GM12878 (cell line): ENCODE data around the gene ST7. TPM values are rescaled to one million over a fixed set of nuclear protein-coding genes. Genes with fewer than 3 reads are reported as not detected.

Experiments used
- ATAC-seq: fragments of 200-7000 bp; cut with Tn5 transposase; 3 replicates; pipeline ENCODE4 v1.9.1; 2020; ENCODE audit warnings: mild to moderate bottlenecking, moderate library complexity
- BruUV-seq: library from RNA; stranded (reverse); fragments of 400-500 nt; replicated peaks from 2 replicates; lab custom pipeline; 2021; lab: Mats Ljungman, UMichigan
- CTCF ChIA-PET: fragments of 300-600 bp; sonication (Branson Sonifier 250); formaldehyde crosslinking; extraction: SDS; loops from one replicate; lab custom pipeline; 2021; ENCODE audit warnings: inconsistent platforms; lab: Yijun Ruan, JAX
- POLR2A ChIA-PET: fragments of 350-600 bp; formaldehyde crosslinking; extraction: SDS; loops from one replicate; lab custom pipeline; 2021; ENCODE audit warnings: inconsistent platforms; lab: Charles Lee
- RAD21 ChIA-PET: fragments of 300-600 bp; sonication (Branson Sonifier 250); formaldehyde crosslinking; loops from one replicate; lab custom pipeline; 2023; ENCODE audit warnings: antibody characterized with exemption; ENCODE audit not compliant: unreplicated experiment; lab: Charles Lee
- SMC1A ChIA-PET: fragments of 300-600 bp; sonication (Branson Sonifier 250); formaldehyde crosslinking; loops from one replicate; lab custom pipeline; 2023; ENCODE audit not compliant: unreplicated experiment, uncharacterized antibody; lab: Charles Lee
- DNase-seq: peaks from one replicate; pipeline ENCODE4 v3.0.0-alpha.2; 2011; ENCODE audit warnings: low read depth, low spot score
- FAIRE-seq: peaks from 3 replicates; lab custom pipeline; 2011; peaks lifted over from hg19 to GRCh38; lab: Jason Lieb, UNC
- H2AFZ ChIP-seq: 2 replicates; pipeline ENCODE4 v1.6.0; 2011; ENCODE audit warnings: low read depth, low read length, control low read depth; ENCODE audit not compliant: control insufficient read depth
- H3K27ac ChIP-seq: 2 replicates; pipeline ENCODE4 v1.5.1; 2011; ENCODE audit warnings: control low read depth; ENCODE audit not compliant: control insufficient read depth, insufficient read depth
- H3K27me3 ChIP-seq, 2 experiments: replicated peaks in 1 of 2; 2 replicates each; pipeline versions ENCODE4 v1.6.0 to v1.6.1; 2011; ENCODE audit warnings: low read length in 1 of 2; ENCODE audit not compliant: control insufficient read depth in 2 of 2, insufficient read depth in 2 of 2
- H3K36me3 ChIP-seq, 2 experiments: 2 replicates each; pipeline ENCODE4 v1.5.1; 2011; ENCODE audit warnings: low read length in 1 of 2; ENCODE audit not compliant: control insufficient read depth in 2 of 2, insufficient read depth in 2 of 2
- H3K4me1 ChIP-seq: 2 replicates; pipeline ENCODE4 v1.6.1; 2011; ENCODE audit warnings: mild to moderate bottlenecking, low read length, moderate library complexity, mixed read lengths; ENCODE audit not compliant: control insufficient read depth, insufficient read depth
- H3K4me2 ChIP-seq: 2 replicates; pipeline ENCODE4 v1.6.0; 2011; ENCODE audit warnings: control low read depth; ENCODE audit not compliant: control insufficient read depth, insufficient read depth
- H3K4me3 ChIP-seq: fragments of 200-600 bp; sonication (generic); 2 replicates; pipeline ENCODE4 v1.5.1; 2016
- H3K79me2 ChIP-seq: 2 replicates; pipeline ENCODE4 v1.6.0; 2011; ENCODE audit warnings: low read length; ENCODE audit not compliant: control insufficient read depth, insufficient read depth
- H3K9ac ChIP-seq: 2 replicates; pipeline ENCODE4 v1.8.0; 2011; ENCODE audit warnings: low read length, control low read depth, mixed read lengths; ENCODE audit not compliant: control insufficient read depth, insufficient read depth
- H3K9me3 ChIP-seq: replicated peaks from 3 replicates; pipeline ENCODE4 v1.5.1; 2011; ENCODE audit warnings: mild to moderate bottlenecking, low read length; ENCODE audit not compliant: control insufficient read depth, insufficient read depth
- H4K20me1 ChIP-seq: 2 replicates; pipeline ENCODE4 v1.6.0; 2011; ENCODE audit not compliant: control insufficient read depth, insufficient read depth
- BCL3 ChIP-seq: IDR thresholded peaks from 2 replicates; pipeline ENCODE4 v1.6.1; 2011; ENCODE audit warnings: borderline replicate concordance, low read depth, mild to moderate bottlenecking, moderate library complexity, low read length; ENCODE audit not compliant: insufficient read depth, poor library complexity, severe bottlenecking
- BRCA1 ChIP-seq: IDR thresholded peaks from 2 replicates; pipeline ENCODE4 v1.6.1; 2011; ENCODE audit warnings: low read depth, low read length, improper control_type of control experiment
- CREB1 ChIP-seq: IDR thresholded peaks from 2 replicates; pipeline ENCODE4 v1.6.1; 2012; ENCODE audit warnings: low read depth, mild to moderate bottlenecking, inconsistent platforms
- FOXK2 ChIP-seq: fragments of 450-650 bp; IDR thresholded peaks from 2 replicates; pipeline ENCODE4 v1.6.1; 2017; ENCODE audit warnings: mild to moderate bottlenecking, moderate library complexity
- IKZF1 ChIP-seq: fragments of 450-650 bp; conservative IDR thresholded peaks from 2 replicates; pipeline ENCODE4 v1.6.1; 2017; ENCODE audit warnings: antibody characterized with exemption, mild to moderate bottlenecking
- IRF5 ChIP-seq: fragments of 450-650 bp; IDR thresholded peaks from 2 replicates; pipeline ENCODE4 v1.6.1; 2017; ENCODE audit warnings: borderline replicate concordance
- NRF1 ChIP-seq: conservative IDR thresholded peaks from 2 replicates; pipeline ENCODE4 v1.6.1; 2011; ENCODE audit warnings: mild to moderate bottlenecking, low read depth, low read length, improper control_type of control experiment
- PBX3 ChIP-seq: IDR thresholded peaks from 2 replicates; pipeline ENCODE4 v1.6.1; 2011; ENCODE audit warnings: mild to moderate bottlenecking, low read depth, low read length, moderate library complexity; ENCODE audit not compliant: insufficient replicate concordance
- RBBP5 ChIP-seq: fragments of 200-600 bp; sonication (generic); conservative IDR thresholded peaks from 2 replicates; pipeline ENCODE4 v1.6.1; 2016
- REST ChIP-seq: IDR thresholded peaks from 2 replicates; pipeline ENCODE4 v1.6.1; 2012; ENCODE audit warnings: mild to moderate bottlenecking, low read depth, low read length
- WRNIP1 ChIP-seq: IDR thresholded peaks from 2 replicates; pipeline ENCODE4 v1.6.1; 2011; ENCODE audit warnings: low read depth, low read length, improper control_type of control experiment, borderline replicate concordance
- ZBTB11 ChIP-seq: fragments of 450-650 bp; formaldehyde crosslinking; IDR thresholded peaks from 2 replicates; pipeline ENCODE4 v1.5.0; 2022; ENCODE audit warnings: mild to moderate bottlenecking, missing genetic modification characterization
- ZNF274 ChIP-seq: IDR thresholded peaks from one replicate; pipeline ENCODE4 v1.8.0; 2011; ENCODE audit not compliant: insufficient read length, insufficient read depth
- WGBS: methylation state at CpG from one replicate; pipeline ENCODE4 v1.1.6; 2016; ENCODE audit warnings: low lambda C conversion rate; ENCODE audit not compliant: insufficient replicate concordance, insufficient coverage; ENCODE audit errors: missing lambda C conversion rate; 5-methylcytosine and 5-hydroxymethylcytosine counted together
- in situ Hi-C: fragments of 300-500 bp; cut with MboI; formaldehyde crosslinking; loops from 9 replicates; pipeline ENCODE4 v1.14.3; 2018; ENCODE audit warnings: mixed read lengths
- intact Hi-C: fragments of 100-400 bp; cut with micrococcal nuclease; formaldehyde crosslinking; loops from one replicate; pipeline ENCODE4 v1.14.2; 2022; ENCODE audit not compliant: unreplicated experiment
- polyA plus RNA-seq, 11 experiments: library from polyadenylated mRNA; depleted of rRNA in 4 of 11; unstranded in 6 of 11; stranded (reverse) in 5 of 11; fragments of >200 nt; fragmentation: Nextera tagmentation in 4 of 11; fragmentation: Illumina TruSeq in 1 of 11; extraction: Ambion mirVana in 4 of 11; extraction: Trizol in 1 of 11; gene quantifications; 1 replicate in 1 of 11; 2 replicates in 10 of 11; pipeline versions ENCODE4 v1.2.1 to v1.2.3, GENCODE V29; 2011 to 2016; ENCODE audit warnings: inconsistent platforms in 2 of 11, missing spikeins in 2 of 11, low read depth in 1 of 11
- total RNA-seq, 4 experiments: library from RNA; depleted of rRNA in 3 of 4; stranded (reverse); fragments of >200 nt in 3 of 4; fragmentation: Illumina TruSeq in 1 of 4; extraction: Trizol in 1 of 4; gene quantifications; 2 replicates each; pipeline versions ENCODE4 v1.2.1 to v1.2.3, GENCODE V29; 2013 to 2021

Gene ST7
- total and polyA plus RNA-seq, 10 of the 15 experiments (the other 5 are each of a cell fraction or from before 2014, with no cell fraction given): 27.7 to 76.4 (median 53.6) TPM

- no peaks in the 10 kb centered on the region for H3K9me3 ChIP-seq
- no peaks in the 10 kb centered on the region for H3K27me3 ChIP-seq
- SMC1A ChIA-PET: interaction anchor here (0.8 to 1.2 kb wide), 4 partner anchors 8 to 228 kb away, joined by 3 to 4 read pairs (median 3); no protein-coding TSS in a partner anchor
- DNase-seq (no peak), FAIRE-seq (no peak), ATAC-seq (no peak)
- no peaks in the 10 kb centered on the region for H3K4me1 ChIP-seq
- intact Hi-C loops: no loop called here
- CTCF ChIA-PET: interaction anchor here (0.9 to 1.1 kb wide), 6 partner anchors 23 to 221 kb away, joined by 3 to 5 read pairs (median 3); no protein-coding TSS in a partner anchor
- BruUV-seq: no TSS peak
- H3K36me3 ChIP-seq: peaks cover 0 to 5% of the 10 kb centered on the region in 2 experiments; a peak in 2 of 4 replicates
- H3K9ac ChIP-seq: no peak overlapping the region
- POLR2A ChIA-PET: no interaction called here
- RAD21 ChIA-PET: interaction anchor here (1.0 kb wide), 1 partner anchor 234 kb away, joined by 3 read pairs; no protein-coding TSS in a partner anchor
- no peak overlapping the region for H2AFZ ChIP-seq
- 95% methylated on average over 2 of the region's 2 CpGs for WGBS
- no peak overlapping the region for H3K4me3 ChIP-seq
- in situ Hi-C loops: no loop called here
- no peak overlapping the region for H3K27ac ChIP-seq
- H3K4me2 ChIP-seq: no peak overlapping the region
- H3K79me2 ChIP-seq: no peaks in the 10 kb centered on the region
- no peaks in the 10 kb centered on the region for H4K20me1 ChIP-seq
- no peak for TF ChIP-seq PBX3
- TF ChIP-seq REST: no peak
- no peak for TF ChIP-seq BCL3
- no peak for TF ChIP-seq WRNIP1
- no peak for TF ChIP-seq FOXK2
- TF ChIP-seq NRF1: no peak
- TF ChIP-seq ZBTB11 (CRISPR knock-in tag): no peak
- TF ChIP-seq IKZF1: no peak
- TF ChIP-seq CREB1: no peak
- TF ChIP-seq IRF5: no peak
- no peak for TF ChIP-seq ZNF274
- no peak for TF ChIP-seq BRCA1
- no peak for TF ChIP-seq RBBP5
Measured at GRCh38 chr7:117164620-117165019, 211.3 kb downstream of the ST7 start.
